Stimulated activated naive CD8-positive, alpha-beta T cell treated with anti-CD3 and anti-CD28 coated beads, Interleukin-15, Interleukin-2, amounts not matched to agents 100 ng/mL and 50 ng/mL, for 24 hours (primary cell): ENCODE results near the gene TENM4.

Experiments used
- H3K27ac Mint-ChIP-seq: one replicate; pipeline ENCODE4 v1.8.0; 2021; ENCODE audit warnings: mild to moderate bottlenecking, mixed read lengths
- H3K27me3 Mint-ChIP-seq: one replicate; pipeline ENCODE4 v1.8.0; 2021; ENCODE audit warnings: mixed read lengths
- H3K36me3 Mint-ChIP-seq: one replicate; pipeline ENCODE4 v1.8.0; 2021; ENCODE audit warnings: low read depth, mixed read lengths
- H3K4me1 Mint-ChIP-seq: one replicate; pipeline ENCODE4 v1.8.0; 2021; ENCODE audit warnings: low read depth, mixed read lengths
- H3K4me3 Mint-ChIP-seq: one replicate; pipeline ENCODE4 v1.8.0; 2021; ENCODE audit warnings: mild to moderate bottlenecking, mixed read lengths
- H3K9me3 Mint-ChIP-seq: one replicate; pipeline ENCODE4 v1.8.0; 2021; ENCODE audit warnings: mixed read lengths

The TENM4 gene

GRCh38 chr11:79035881-79036280 lies 404.9 kb downstream of the TENM4 start:
- Mint-ChIP-seq H3K9me3 (no peaks in the 10 kb centered on the region), H3K4me3 (no peak overlapping the region), H3K27me3 (peaks cover 38% of the 10 kb centered on the region), H3K36me3 (no peaks in the 10 kb centered on the region), H3K27ac (no peak overlapping the region), H3K4me1 (no peaks in the 10 kb centered on the region)

GRCh38 chr11:79033833-79034232 lies 407.0 kb downstream of the TENM4 start:
- no peaks in the 10 kb centered on the region for H3K9me3 Mint-ChIP-seq
- no peak overlapping the region for H3K4me3 Mint-ChIP-seq
- H3K27me3 Mint-ChIP-seq, result peaks cover 54% of the 10 kb centered on the region

GRCh38 chr11:79030448-79030847 lies 410.4 kb downstream of the TENM4 start:
- Mint-ChIP-seq H3K4me1 (peaks cover 5% of the 10 kb centered on the region), H3K27me3 (peaks cover 60% of the 10 kb centered on the region), H3K27ac (no peak overlapping the region), H3K36me3 (no peaks in the 10 kb centered on the region), H3K9me3 (no peaks in the 10 kb centered on the region), H3K4me3 (no peak overlapping the region)

More at GRCh38 chr11:79033833-79034232, 407.0 kb downstream of the TENM4 start:
- H3K36me3 Mint-ChIP-seq, result no peaks in the 10 kb centered on the region
- H3K4me1 Mint-ChIP-seq, result no peaks in the 10 kb centered on the region
- H3K27ac Mint-ChIP-seq, result no peak overlapping the region

GRCh38 chr11:79028225-79028624 lies 412.6 kb downstream of the TENM4 start:
- Mint-ChIP-seq H3K27ac (no peak overlapping the region), H3K4me1 (peaks cover 5% of the 10 kb centered on the region), H3K9me3 (no peaks in the 10 kb centered on the region), H3K36me3 (no peaks in the 10 kb centered on the region), H3K27me3 (peaks cover 73% of the 10 kb centered on the region), H3K4me3 (no peak overlapping the region)

GRCh38 chr11:79026803-79027445 lies 413.9 kb downstream of the TENM4 start:
- H3K27me3 Mint-ChIP-seq, result peaks cover 74% of the 10 kb centered on the region

GRCh38 chr11:79025622-79026021 lies 415.2 kb downstream of the TENM4 start:
- H3K27ac Mint-ChIP-seq, result no peak overlapping the region
- H3K4me1 Mint-ChIP-seq, result peaks cover 5% of the 10 kb centered on the region
- H3K9me3 Mint-ChIP-seq, result no peaks in the 10 kb centered on the region
- H3K36me3 Mint-ChIP-seq, result no peaks in the 10 kb centered on the region
- H3K27me3 Mint-ChIP-seq, result peaks cover 69% of the 10 kb centered on the region
- no peak overlapping the region for H3K4me3 Mint-ChIP-seq

More at GRCh38 chr11:79026803-79027445, 413.9 kb downstream of the TENM4 start:
- Mint-ChIP-seq H3K9me3 (no peaks in the 10 kb centered on the region), H3K4me3 (no peak overlapping the region), H3K4me1 (peaks cover 5% of the 10 kb centered on the region), H3K36me3 (no peaks in the 10 kb centered on the region), H3K27ac (no peak overlapping the region)

GRCh38 chr11:79025097-79025496 lies 415.7 kb downstream of the TENM4 start:
- no peak overlapping the region for H3K4me3 Mint-ChIP-seq
- H3K9me3 Mint-ChIP-seq, result no peaks in the 10 kb centered on the region
- peaks cover 71% of the 10 kb centered on the region for H3K27me3 Mint-ChIP-seq
- H3K4me1 Mint-ChIP-seq, result peaks cover 5% of the 10 kb centered on the region
- no peaks in the 10 kb centered on the region for H3K36me3 Mint-ChIP-seq
- H3K27ac Mint-ChIP-seq, result no peak overlapping the region

- H3K27ac Mint-ChIP-seq, result no peak overlapping the region
- H3K4me1 Mint-ChIP-seq, result peaks cover 5% of the 10 kb centered on the region
- peaks cover 54% of the 10 kb centered on the region for H3K27me3 Mint-ChIP-seq
- H3K4me3 Mint-ChIP-seq, result no peak overlapping the region
- no peaks in the 10 kb centered on the region for H3K36me3 Mint-ChIP-seq
- H3K9me3 Mint-ChIP-seq, result no peaks in the 10 kb centered on the region
Measured at GRCh38 chr11:79022265-79022664, 418.6 kb downstream of the TENM4 start.

GRCh38 chr11:79021601-79022000 lies 419.2 kb downstream of the TENM4 start:
- H3K9me3 Mint-ChIP-seq, result no peaks in the 10 kb centered on the region
- no peak overlapping the region for H3K4me3 Mint-ChIP-seq
- no peaks in the 10 kb centered on the region for H3K36me3 Mint-ChIP-seq
- H3K27me3 Mint-ChIP-seq, result peaks cover 51% of the 10 kb centered on the region
- peaks cover under 1% of the 10 kb centered on the region for H3K4me1 Mint-ChIP-seq
- H3K27ac Mint-ChIP-seq, result no peak overlapping the region

GRCh38 chr11:79019975-79020374 lies 420.9 kb downstream of the TENM4 start:
- H3K27me3 Mint-ChIP-seq, result peaks cover 50% of the 10 kb centered on the region
- H3K4me3 Mint-ChIP-seq, result no peak overlapping the region
- H3K9me3 Mint-ChIP-seq, result no peaks in the 10 kb centered on the region
- H3K27ac Mint-ChIP-seq, result no peak overlapping the region
- no peaks in the 10 kb centered on the region for H3K36me3 Mint-ChIP-seq
- H3K4me1 Mint-ChIP-seq, result no peaks in the 10 kb centered on the region

- Mint-ChIP-seq H3K27me3 (peaks cover 43% of the 10 kb centered on the region), H3K36me3 (no peaks in the 10 kb centered on the region), H3K4me3 (no peak overlapping the region), H3K4me1 (no peaks in the 10 kb centered on the region), H3K27ac (no peak overlapping the region), H3K9me3 (no peaks in the 10 kb centered on the region)
Measured at GRCh38 chr11:79019277-79019676, 421.6 kb downstream of the TENM4 start.

GRCh38 chr11:79018371-79018849 lies 422.4 kb downstream of the TENM4 start:
- no peak overlapping the region for H3K27ac Mint-ChIP-seq
- peaks cover 43% of the 10 kb centered on the region for H3K27me3 Mint-ChIP-seq
- H3K4me3 Mint-ChIP-seq, result no peak overlapping the region
- H3K9me3 Mint-ChIP-seq, result no peaks in the 10 kb centered on the region
- no peaks in the 10 kb centered on the region for H3K36me3 Mint-ChIP-seq
- H3K4me1 Mint-ChIP-seq, result no peaks in the 10 kb centered on the region

- Mint-ChIP-seq H3K27me3 (peaks cover 45% of the 10 kb centered on the region), H3K4me3 (no peak overlapping the region), H3K36me3 (no peaks in the 10 kb centered on the region), H3K4me1 (no peaks in the 10 kb centered on the region), H3K27ac (no peak overlapping the region), H3K9me3 (no peaks in the 10 kb centered on the region)
Measured at GRCh38 chr11:79017811-79018210, 423.0 kb downstream of the TENM4 start.

GRCh38 chr11:79013509-79013908 lies 427.3 kb downstream of the TENM4 start:
- Mint-ChIP-seq H3K4me3 (no peak overlapping the region), H3K27ac (no peak overlapping the region), H3K4me1 (no peaks in the 10 kb centered on the region), H3K9me3 (no peaks in the 10 kb centered on the region), H3K36me3 (no peaks in the 10 kb centered on the region), H3K27me3 (peaks cover 17% of the 10 kb centered on the region)

- Mint-ChIP-seq H3K27me3 (peaks cover 17% of the 10 kb centered on the region), H3K36me3 (no peaks in the 10 kb centered on the region), H3K4me1 (no peaks in the 10 kb centered on the region), H3K4me3 (no peak overlapping the region), H3K27ac (no peak overlapping the region), H3K9me3 (no peaks in the 10 kb centered on the region)
Measured at GRCh38 chr11:79011357-79011756, 429.5 kb downstream of the TENM4 start.

GRCh38 chr11:79007771-79008402 lies 432.9 kb downstream of the TENM4 start:
- H3K27me3 Mint-ChIP-seq, result no peaks in the 10 kb centered on the region
- peaks cover 13% of the 10 kb centered on the region for H3K9me3 Mint-ChIP-seq
- H3K36me3 Mint-ChIP-seq, result no peaks in the 10 kb centered on the region
- H3K4me1 Mint-ChIP-seq, result no peaks in the 10 kb centered on the region
- no peak overlapping the region for H3K4me3 Mint-ChIP-seq
- no peak overlapping the region for H3K27ac Mint-ChIP-seq
